Camera-type eye (tissue), 1 donor: ENCODE data around the gene HS6ST3. TPM values are rescaled to one million over a fixed set of nuclear protein-coding genes. Genes with fewer than 3 reads are reported as not detected.

Experiments used
- total RNA-seq: library from RNA; depleted of rRNA; stranded (reverse); fragments of >200 nt; gene quantifications from one replicate; pipeline ENCODE4 v1.2.3, GENCODE V29; 2014

The HS6ST3 gene
- 5.2 TPM for total RNA-seq

GRCh38 chr13:96089749-96090239, at the start of gene HS6ST3:
HS6ST3 (plus strand) TSS chr13:96090107.

GRCh38 chr13:96053003-96053703, 36.8 kb upstream of the HS6ST3 start, which contains the start of gene UGGT2:
UGGT2 (minus strand) TSS chr13:96053401; CDS start chr13:96053312, 89 bp downstream.

Other genes starting within 250 kb of the HS6ST3 start
- gene UGGT2, start 36.7 kb upstream of the HS6ST3 start, total RNA-seq = 87.5 TPM